SK-N-SH treated with all-trans-retinoic acid at 6 μM for 48 hours (cell line): Measurements from ENCODE around the gene COL4A5.

ENCODE experiments used
- CSRNP3 ChIP-seq: fragments of 250-450 bp; sonication (Bioruptor Pico); IDR thresholded peaks from 2 replicates; pipeline ENCODE4 v1.5.1; 2021; ENCODE audit warnings: mild to moderate bottlenecking, moderate library complexity
- GLIS3 ChIP-seq: fragments of 250-450 bp; sonication (Bioruptor Pico); IDR thresholded peaks from 2 replicates; pipeline ENCODE4 v1.5.0; 2020; ENCODE audit warnings: mild to moderate bottlenecking, moderate library complexity
- OSR1 ChIP-seq: fragments of 250-450 bp; sonication (Bioruptor Pico); IDR thresholded peaks from 2 replicates; pipeline ENCODE4 v1.8.0; 2022; ENCODE audit warnings: moderate library complexity, mild to moderate bottlenecking, inconsistent platforms
- POU6F1 ChIP-seq: fragments of 250-450 bp; sonication (Bioruptor Pico); IDR thresholded peaks from 2 replicates; pipeline ENCODE4 v1.8.0; 2021; ENCODE audit warnings: low read depth, mild to moderate bottlenecking, moderate library complexity, borderline replicate concordance
- RARB ChIP-seq: fragments of 250-450 bp; sonication (Bioruptor Pico); IDR thresholded peaks from 2 replicates; pipeline ENCODE4 v1.8.0; 2021; ENCODE audit warnings: mild to moderate bottlenecking, moderate library complexity
- TSHZ2 ChIP-seq: fragments of 250-450 bp; sonication (Bioruptor Pico); IDR thresholded peaks from 2 replicates; pipeline ENCODE4 v1.5.0; 2020; ENCODE audit warnings: mild to moderate bottlenecking, moderate library complexity
- ZFP30 ChIP-seq: fragments of 450-650 bp; formaldehyde crosslinking; IDR thresholded peaks from 2 replicates; pipeline ENCODE4 v1.5.0; 2022; ENCODE audit warnings: mild to moderate bottlenecking, moderate library complexity
- ZNF70 ChIP-seq: fragments of 450-650 bp; formaldehyde crosslinking; IDR thresholded peaks from 2 replicates; pipeline ENCODE4 v1.5.0; 2020; ENCODE audit warnings: mild to moderate bottlenecking, moderate library complexity
- TF ChIP-seq, protein P1 (sequence below): fragments of 250-450 bp; sonication (Bioruptor Pico); IDR thresholded peaks from 2 replicates; pipeline ENCODE4 v1.8.0; 2020; ENCODE audit warnings: mild to moderate bottlenecking, moderate library complexity, borderline replicate concordance

- TF ChIP-seq POU6F1 (CRISPR knock-in tag): no peak
- no peak for TF ChIP-seq ZFP30 (CRISPR knock-in tag)
- TF ChIP-seq OSR1 (CRISPR knock-in tag): no peak
- TF ChIP-seq, protein P1, sequence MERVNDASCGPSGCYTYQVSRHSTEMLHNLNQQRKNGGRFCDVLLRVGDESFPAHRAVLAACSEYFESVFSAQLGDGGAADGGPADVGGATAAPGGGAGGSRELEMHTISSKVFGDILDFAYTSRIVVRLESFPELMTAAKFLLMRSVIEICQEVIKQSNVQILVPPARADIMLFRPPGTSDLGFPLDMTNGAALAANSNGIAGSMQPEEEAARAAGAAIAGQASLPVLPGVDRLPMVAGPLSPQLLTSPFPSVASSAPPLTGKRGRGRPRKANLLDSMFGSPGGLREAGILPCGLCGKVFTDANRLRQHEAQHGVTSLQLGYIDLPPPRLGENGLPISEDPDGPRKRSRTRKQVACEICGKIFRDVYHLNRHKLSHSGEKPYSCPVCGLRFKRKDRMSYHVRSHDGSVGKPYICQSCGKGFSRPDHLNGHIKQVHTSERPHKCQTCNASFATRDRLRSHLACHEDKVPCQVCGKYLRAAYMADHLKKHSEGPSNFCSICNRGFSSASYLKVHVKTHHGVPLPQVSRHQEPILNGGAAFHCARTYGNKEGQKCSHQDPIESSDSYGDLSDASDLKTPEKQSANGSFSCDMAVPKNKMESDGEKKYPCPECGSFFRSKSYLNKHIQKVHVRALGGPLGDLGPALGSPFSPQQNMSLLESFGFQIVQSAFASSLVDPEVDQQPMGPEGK: no peak
- no peak for TF ChIP-seq RARB (CRISPR knock-in tag)
- TF ChIP-seq GLIS3 (CRISPR knock-in tag): no peak
- no peak for TF ChIP-seq CSRNP3 (CRISPR knock-in tag)
- no peak for TF ChIP-seq TSHZ2
- TF ChIP-seq ZNF70 (CRISPR knock-in tag): no peak
Measured at GRCh38 chrX:108397627-108398391, 41.8 kb upstream of the COL4A5 start.
